ENCODE results near the gene RIMBP2.

Gene RIMBP2

GRCh38 chr12:130628304-130628703 is 87.8 kb downstream of the RIMBP2 start:
- no peak for DNase-seq (ENCODE audit: low read depth in 2 of 2)

GRCh38 chr12:130627175-130627574 is 88.9 kb downstream of the RIMBP2 start:
- DNase-seq (ENCODE audit: low read depth in 2 of 2): no peak

GRCh38 chr12:130626601-130627000 is 89.5 kb downstream of the RIMBP2 start:
- DNase-seq (ENCODE audit: low read depth in 2 of 2): no peak

GRCh38 chr12:130625201-130625600 is 90.9 kb downstream of the RIMBP2 start:
- no peak for DNase-seq (ENCODE audit: low read depth in 2 of 2)

- no peak for DNase-seq (ENCODE audit: low read depth in 2 of 2)
These were observed 93.3 kb downstream of the RIMBP2 start for GRCh38 chr12:130622803-130623202.

GRCh38 chr12:130621696-130622298 is 94.3 kb downstream of the RIMBP2 start:
- no peak for DNase-seq (ENCODE audit: low read depth in 2 of 2)

- no peak for DNase-seq (ENCODE audit: low read depth in 2 of 2)
These were observed 95.3 kb downstream of the RIMBP2 start for GRCh38 chr12:130620756-130621155.

- no peak for DNase-seq (ENCODE audit: low read depth in 2 of 2)
These were observed 95.8 kb downstream of the RIMBP2 start for GRCh38 chr12:130620281-130620680.

GRCh38 chr12:130619385-130620001 is 96.6 kb downstream of the RIMBP2 start:
- DNase-seq (ENCODE audit: low read depth in 2 of 2): no peak

- DNase-seq (ENCODE audit: low read depth in 2 of 2): no peak
These were observed 98.9 kb downstream of the RIMBP2 start for GRCh38 chr12:130617219-130617618.

- no peak for DNase-seq (ENCODE audit: low read depth in 2 of 2)
These were observed 100.2 kb downstream of the RIMBP2 start for GRCh38 chr12:130615861-130616345.

GRCh38 chr12:130614530-130614905 is 101.6 kb downstream of the RIMBP2 start:
- DNase-seq (ENCODE audit: low read depth in 2 of 2): no peak

GRCh38 chr12:130613831-130614529 is 102.1 kb downstream of the RIMBP2 start:
- DNase-seq (ENCODE audit: low read depth in 2 of 2): no peak

GRCh38 chr12:130613131-130613530 is 103.0 kb downstream of the RIMBP2 start:
- no peak for DNase-seq (ENCODE audit: low read depth in 2 of 2)

- no peak for DNase-seq (ENCODE audit: low read depth in 2 of 2)
These were observed 104.8 kb downstream of the RIMBP2 start for GRCh38 chr12:130611026-130611905.

GRCh38 chr12:130609966-130610365 is 106.1 kb downstream of the RIMBP2 start:
- no peak for DNase-seq (ENCODE audit: low read depth in 2 of 2)

GRCh38 chr12:130608831-130609230 is 107.3 kb downstream of the RIMBP2 start:
- no peak for DNase-seq (ENCODE audit: low read depth in 2 of 2)

GRCh38 chr12:130608132-130608531 is 108.0 kb downstream of the RIMBP2 start:
- no peak for DNase-seq (ENCODE audit: low read depth in 2 of 2)

GRCh38 chr12:130606231-130606630 is 109.9 kb downstream of the RIMBP2 start:
- no peak for DNase-seq (ENCODE audit: low read depth in 2 of 2)

- no peak for DNase-seq (ENCODE audit: low read depth in 2 of 2)
These were observed 112.6 kb downstream of the RIMBP2 start for GRCh38 chr12:130603396-130603965.

GRCh38 chr12:130602251-130602650 is 113.8 kb downstream of the RIMBP2 start:
- no peak for DNase-seq (ENCODE audit: low read depth in 2 of 2)

GRCh38 chr12:130601327-130601726 is 114.8 kb downstream of the RIMBP2 start:
- no peak for DNase-seq (ENCODE audit: low read depth in 2 of 2)
